Spleen (tissue), 11 donors: ENCODE results near the gene MSN. TPM values are rescaled to one million over a fixed set of nuclear protein-coding genes. Genes with fewer than 3 reads are reported as not detected.

Experiments
- DNase-seq: peaks from one replicate; pipeline ENCODE4 v3.0.0-alpha.2; 2020
- H3K27ac ChIP-seq, 8 donors: fragments of 200-600 bp; sonication (generic) in 7 of 8; 1 replicate in 4 of 8; 2 replicates in 4 of 8; pipeline versions ENCODE4 v1.5.0 to v1.8.0; 2016 to 2021; ENCODE audit warnings: inconsistent platforms in 4 of 8, mild to moderate bottlenecking in 4 of 8, moderate library complexity in 1 of 8
- H3K27me3 ChIP-seq, 7 donors: fragments of 200-600 bp; sonication (generic) in 6 of 7; replicated peaks in 1 of 7; 1 replicate in 4 of 7; 2 replicates in 3 of 7; pipeline versions ENCODE4 v1.5.0 to v1.8.0; 2016 to 2021; ENCODE audit warnings: inconsistent platforms in 3 of 7, mild to moderate bottlenecking in 1 of 7
- H3K36me3 ChIP-seq, 6 donors: fragments of 200-600 bp; sonication (generic) in 5 of 6; 1 replicate in 4 of 6; 2 replicates in 2 of 6; pipeline versions ENCODE4 v1.5.0 to v1.8.0; 2016 to 2021; ENCODE audit warnings: inconsistent platforms in 2 of 6
- H3K4me1 ChIP-seq, 6 donors: fragments of 200-600 bp; sonication (generic) in 5 of 6; 1 replicate in 3 of 6; 2 replicates in 3 of 6; pipeline versions ENCODE4 v1.5.0 to v1.8.0; 2016 to 2021; ENCODE audit warnings: inconsistent platforms in 3 of 6
- H3K4me3 ChIP-seq, 8 donors: fragments of 200-600 bp; sonication (generic) in 7 of 8; 1 replicate in 4 of 8; 2 replicates in 4 of 8; pipeline versions ENCODE4 v1.5.0 to v1.8.0; 2016 to 2021; ENCODE audit warnings: inconsistent platforms in 4 of 8, mild to moderate bottlenecking in 4 of 8, moderate library complexity in 2 of 8
- H3K9me3 ChIP-seq, 8 donors: fragments of 200-600 bp; sonication (generic) in 7 of 8; 1 replicate in 4 of 8; 2 replicates in 4 of 8; pipeline versions ENCODE4 v1.5.0 to v1.8.0; 2016 to 2021; ENCODE audit warnings: inconsistent platforms in 4 of 8
- POLR2A ChIP-seq, 3 donors: fragments of 450-650 bp; IDR thresholded peaks; one replicate each; pipeline ENCODE4 v1.5.1; 2017; ENCODE audit warnings: antibody characterized with exemption in 3 of 3, mild to moderate bottlenecking in 1 of 3
- POLR2AphosphoS5 ChIP-seq, 3 donors: sonication (generic); formaldehyde crosslinking; IDR thresholded peaks; one replicate each; pipeline ENCODE4 v1.5.1; 2017; ENCODE audit warnings: antibody characterized with exemption in 3 of 3
- WGBS, 5 donors: extraction: QIAGEN DNeasy Blood & Tissue Kit in 3 of 5; methylation state at CpG; one replicate each; pipeline versions ENCODE4 v1.1.5 to v1.1.7; 2013 to 2018; 5-methylcytosine and 5-hydroxymethylcytosine counted together
- intact Hi-C: fragments of 100-400 bp; cut with DNase I; formaldehyde crosslinking; loops from one replicate; pipeline ENCODE4 v1.15.0; 2023; ENCODE audit warnings: low total_unique reads
- polyA plus RNA-seq, 3 donors: library from polyadenylated mRNA; stranded (reverse); fragments of 200-250 nt; gene quantifications; one replicate each; pipeline ENCODE4 v1.2.1, GENCODE V29; 2013
- total RNA-seq, 7 donors: library from RNA; depleted of rRNA in 3 of 7; stranded (reverse); fragments of >200 nt in 3 of 7; fragmentation: NEBNext Ultra II Directional in 4 of 7; extraction: Animal tissue kit (Norgen Biotek cat#: 25700) in 4 of 7; gene quantifications; one replicate each; pipeline versions ENCODE4 v1.1.0 to v1.2.1, GENCODE V29; 2016 to 2021
- TF ChIP-seq, protein P1 (sequence below), 11 experiments: fragments of 200-600 bp in 7 of 11; fragments of 450-650 bp in 4 of 11; sonication (generic) in 4 of 11; IDR thresholded peaks in 8 of 11; conservative IDR thresholded peaks in 3 of 11; 1 replicate in 7 of 11; 2 replicates in 4 of 11; pipeline versions ENCODE4 v1.4.0 to v1.8.0; 2016 to 2021; ENCODE audit warnings: antibody characterized with exemption in 11 of 11, inconsistent platforms in 4 of 11, mild to moderate bottlenecking in 1 of 11
- donor health status: healthy with polysubstance abuse.
- donor health status: DM: no; HTN: no; CAD: no; lungs with moderate emphysema.
- donor health status: DM: no; HTN: no; CAD: no.
- donor health status: Bipolar disorder and iron deficiency.
- donor health status: healthy.
- donor health status: DM: no; HTN: no; CAD: no.
- donor health status: DM: yes; HTN: yes; CAD: no.

Gene MSN
- total and polyA plus RNA-seq, 10 donors = 101 to 396 (median 329) TPM

DNA sequence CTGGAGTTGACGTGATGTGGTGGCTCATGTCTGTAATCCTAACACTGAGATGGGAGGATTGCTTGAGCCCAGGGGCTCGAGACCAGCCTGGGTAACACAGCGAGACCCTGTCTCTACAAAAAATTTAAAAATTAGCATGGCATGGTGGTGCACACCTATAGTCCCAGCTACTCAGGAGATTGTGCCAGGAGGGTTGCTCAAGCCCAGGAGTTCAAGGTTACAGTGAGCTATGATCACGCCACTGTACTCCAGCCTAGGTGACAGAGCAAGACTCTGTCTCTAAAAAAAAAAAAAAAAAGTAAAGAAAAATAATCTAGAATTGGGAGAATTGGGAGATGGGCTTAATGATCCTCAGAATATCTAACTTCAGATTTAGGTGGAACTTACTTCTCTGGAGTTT is 51.1 kb downstream of the MSN start:
- WGBS, 5 donors = 83 to 94% (median 86%) methylated on average over 4 of the region's 4 CpGs
- Histone ChIP-seq H3K27me3 (no peaks in the 10 kb centered on the region), H3K36me3 (peaks cover 0 to 55% (median 6%) of the 10 kb centered on the region in 6 donors), H3K27ac (no peak overlapping the region), H3K4me3 (no peak overlapping the region), H3K4me1 (peaks cover 10 to 100% (median 60%) of the 10 kb centered on the region in 6 donors), H3K9me3 (no peaks in the 10 kb centered on the region)
- TF ChIP-seq, protein P1, sequence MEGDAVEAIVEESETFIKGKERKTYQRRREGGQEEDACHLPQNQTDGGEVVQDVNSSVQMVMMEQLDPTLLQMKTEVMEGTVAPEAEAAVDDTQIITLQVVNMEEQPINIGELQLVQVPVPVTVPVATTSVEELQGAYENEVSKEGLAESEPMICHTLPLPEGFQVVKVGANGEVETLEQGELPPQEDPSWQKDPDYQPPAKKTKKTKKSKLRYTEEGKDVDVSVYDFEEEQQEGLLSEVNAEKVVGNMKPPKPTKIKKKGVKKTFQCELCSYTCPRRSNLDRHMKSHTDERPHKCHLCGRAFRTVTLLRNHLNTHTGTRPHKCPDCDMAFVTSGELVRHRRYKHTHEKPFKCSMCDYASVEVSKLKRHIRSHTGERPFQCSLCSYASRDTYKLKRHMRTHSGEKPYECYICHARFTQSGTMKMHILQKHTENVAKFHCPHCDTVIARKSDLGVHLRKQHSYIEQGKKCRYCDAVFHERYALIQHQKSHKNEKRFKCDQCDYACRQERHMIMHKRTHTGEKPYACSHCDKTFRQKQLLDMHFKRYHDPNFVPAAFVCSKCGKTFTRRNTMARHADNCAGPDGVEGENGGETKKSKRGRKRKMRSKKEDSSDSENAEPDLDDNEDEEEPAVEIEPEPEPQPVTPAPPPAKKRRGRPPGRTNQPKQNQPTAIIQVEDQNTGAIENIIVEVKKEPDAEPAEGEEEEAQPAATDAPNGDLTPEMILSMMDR (IDR thresholded peaks at IDR 0.05 in 8 of 11, conservative IDR thresholded peaks at IDR 0.05 in 3 of 11) = no peak
- TF ChIP-seq POLR2AphosphoS5 (IDR thresholded peaks at IDR 0.05) = no peak
- TF ChIP-seq POLR2A (IDR thresholded peaks at IDR 0.05) = no peak
- no peak for DNase-seq
- intact Hi-C loops = loop anchor here (10.0 kb wide), 1 partner anchor 124 kb away; no protein-coding TSS in a partner anchor

DNA sequence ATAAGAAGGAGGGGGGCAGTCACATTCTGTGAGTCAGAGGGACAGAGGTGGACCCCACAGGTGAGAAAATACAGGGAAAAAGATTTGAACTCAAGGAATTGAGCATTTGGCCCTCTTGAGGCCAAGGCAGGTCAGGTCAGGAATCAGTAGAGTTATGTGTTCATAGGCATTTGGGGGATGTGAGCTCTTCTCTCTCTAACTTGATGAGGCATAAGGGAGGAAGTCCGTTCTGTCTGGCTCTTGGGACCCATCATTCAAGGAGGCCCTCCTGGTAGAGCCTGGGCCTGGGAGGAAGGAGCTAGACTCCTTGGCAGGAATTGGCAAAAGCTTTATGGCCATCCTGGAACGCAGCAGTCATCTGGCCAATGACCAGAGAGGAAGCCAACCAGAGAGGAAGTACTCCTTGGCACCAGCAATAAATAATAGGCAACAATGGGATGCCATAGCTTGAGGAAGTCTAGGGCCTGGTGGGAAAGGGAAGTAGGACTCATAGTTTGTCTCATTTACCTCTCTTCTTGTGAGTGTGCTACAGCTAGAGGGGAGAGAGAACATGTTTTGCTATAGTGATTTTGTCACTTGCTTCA is 53.0 kb downstream of the MSN start:
- no peak overlapping the region for H3K4me3 ChIP-seq
- peaks cover 0 to 7% (median 0%) of the 10 kb centered on the region in 8 donors for H3K9me3 ChIP-seq
- no peaks in the 10 kb centered on the region for H3K27me3 ChIP-seq
- no peak for DNase-seq
- peaks cover 0 to 70% (median 6%) of the 10 kb centered on the region in 6 donors for H3K36me3 ChIP-seq
- intact Hi-C loops = loop anchor here (10.0 kb wide), 1 partner anchor 56 kb away; the partner anchor contains the start of gene MSN
- TF ChIP-seq POLR2A (IDR thresholded peaks at IDR 0.05) (no peak), POLR2AphosphoS5 (IDR thresholded peaks at IDR 0.05) (peak in 1 of 3 donors; percentile 67)
- TF ChIP-seq, protein P1 (IDR thresholded peaks at IDR 0.05 in 8 of 11, conservative IDR thresholded peaks at IDR 0.05 in 3 of 11) = no peak
- WGBS, 5 donors = 39 to 58% (median 50%) methylated on average over 1 to 2 of the region's 2 CpGs
- H3K27ac ChIP-seq = peak overlapping the region in 6 of 8 donors; percentile 26 to 72 (median 54)
- H3K4me1 ChIP-seq = peaks cover 15 to 100% (median 54%) of the 10 kb centered on the region in 6 donors

DNA sequence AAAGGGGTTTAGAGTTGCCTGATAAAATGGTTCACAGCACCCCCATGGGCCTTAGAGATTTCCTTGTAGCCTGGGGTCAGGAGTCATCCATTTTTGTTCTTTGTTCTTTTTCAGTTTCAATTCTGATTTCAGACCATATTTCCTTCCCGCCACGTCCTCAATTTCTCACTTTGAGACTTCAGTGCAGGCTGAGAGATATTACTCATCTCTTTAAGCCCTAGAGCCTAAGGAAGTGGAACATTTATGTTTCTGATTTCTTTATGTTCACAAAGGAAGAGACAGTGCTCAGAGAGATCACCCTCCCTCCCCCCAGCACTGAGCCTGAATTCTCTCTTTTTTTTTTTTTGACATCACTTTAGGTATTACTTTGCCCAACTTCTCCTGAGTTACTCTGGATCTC is 56.3 kb downstream of the MSN start:
- Histone ChIP-seq H3K4me3 (peak overlapping the region in 1 of 8 donors; percentile 3), H3K27ac (peak overlapping the region; percentile 16 to 72 (median 55)), H3K9me3 (peaks cover 0 to 7% (median 0%) of the 10 kb centered on the region in 8 donors), H3K27me3 (no peaks in the 10 kb centered on the region), H3K36me3 (peaks cover 0 to 75% (median 0%) of the 10 kb centered on the region in 6 donors), H3K4me1 (peaks cover 15 to 93% (median 55%) of the 10 kb centered on the region in 6 donors)
- intact Hi-C loops = loop anchor here (10.0 kb wide), 1 partner anchor 59 kb away; the partner anchor contains the start of gene MSN
- 10 to 40% (median 29%) methylated on average over 2 of the region's 2 CpGs for WGBS, 5 donors
- no peak for TF ChIP-seq POLR2A (IDR thresholded peaks at IDR 0.05)
- peak in 1 of 3 donors; percentile 26 for TF ChIP-seq POLR2AphosphoS5 (IDR thresholded peaks at IDR 0.05)
- no peak for DNase-seq

DNA sequence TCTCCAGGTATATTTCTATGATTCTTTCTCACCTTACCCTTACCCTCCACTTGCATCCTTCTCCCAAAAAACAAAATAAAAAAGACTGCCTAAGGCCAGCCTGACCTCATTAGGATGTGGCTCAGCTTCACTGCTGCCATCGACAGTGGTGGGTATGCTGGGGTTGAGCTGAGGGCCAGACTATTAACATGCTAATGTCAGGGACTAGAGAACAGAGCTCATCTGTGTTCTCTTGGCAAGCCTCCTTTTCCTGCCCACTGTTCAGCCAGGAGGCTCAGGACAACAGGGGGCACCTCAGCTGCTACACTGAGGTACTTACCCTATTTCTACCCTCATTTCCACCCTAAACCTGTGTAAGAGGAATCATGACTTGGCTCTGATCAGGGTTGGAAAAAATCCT is 59.3 kb downstream of the MSN start:
- TF ChIP-seq, protein P1 (IDR thresholded peaks at IDR 0.05 in 8 of 11, conservative IDR thresholded peaks at IDR 0.05 in 3 of 11) = no peak
- TF ChIP-seq POLR2AphosphoS5 (IDR thresholded peaks at IDR 0.05) (no peak), POLR2A (IDR thresholded peaks at IDR 0.05) (no peak)
- WGBS, 5 donors = 46 to 88% (median 71%) methylated on average over 1 of the region's 1 CpG
- Histone ChIP-seq H3K27me3 (no peaks in the 10 kb centered on the region), H3K9me3 (peaks cover 0 to 7% (median 0%) of the 10 kb centered on the region in 8 donors), H3K36me3 (peaks cover 2 to 87% (median 27%) of the 10 kb centered on the region in 6 donors), H3K27ac (peak overlapping the region in 2 of 8 donors; percentile 2 to 19), H3K4me1 (peaks cover 10 to 63% (median 34%) of the 10 kb centered on the region in 6 donors), H3K4me3 (no peak overlapping the region)
- intact Hi-C loops = loop anchor here (10.0 kb wide), 1 partner anchor 62 kb away; the partner anchor contains the start of gene MSN
- no peak for DNase-seq
